Activated effector memory CD4-positive, alpha-beta T cell treated with Interleukin-2 at 50 U/mL for 16 hours (primary cell): ENCODE measurements around the gene PSMB11.
A peak's percentile ranks its signal among the peaks of the same experiment; 100 is the strongest.

Source experiments
- DNase-seq: peaks from one replicate; pipeline ENCODE4 v3.0.0-alpha.2; 2020

PSMB11 gene

DNA sequence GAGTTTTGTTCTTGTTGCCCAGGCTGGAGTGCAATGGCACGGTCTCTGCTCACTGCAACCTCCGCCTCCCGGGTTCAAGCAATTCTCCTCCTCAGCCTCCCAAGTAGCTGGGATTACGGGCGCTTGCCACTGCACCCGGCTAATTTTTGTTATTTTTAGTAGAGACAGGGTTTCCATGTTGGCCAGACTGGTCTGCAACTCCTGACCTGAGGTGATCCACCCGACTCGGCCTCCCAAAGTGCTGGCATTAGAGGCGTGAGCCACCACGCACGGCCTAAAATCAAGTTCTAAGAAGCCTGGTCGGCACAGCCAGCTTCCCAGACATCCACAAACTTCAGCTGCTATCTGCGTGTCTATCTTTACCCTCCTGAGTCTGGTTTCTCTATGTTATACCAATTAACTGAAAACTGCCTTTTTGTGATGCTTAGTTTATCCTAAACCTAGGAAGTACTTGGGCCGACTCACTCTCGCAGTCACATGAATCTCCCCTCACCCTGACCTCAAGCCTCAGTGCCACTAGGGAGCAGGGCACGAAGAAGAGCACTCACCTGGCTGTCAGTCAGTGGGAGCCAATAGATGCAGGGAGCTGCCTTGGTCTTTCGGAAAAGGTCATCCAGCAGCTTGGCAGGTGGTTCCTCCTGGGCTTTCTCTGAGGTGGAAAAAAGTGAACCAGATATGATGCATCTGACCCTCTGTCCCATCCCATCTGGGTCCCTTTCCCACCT, 18.7 kb downstream of the PSMB11 start:
- no peak for DNase-seq

DNA sequence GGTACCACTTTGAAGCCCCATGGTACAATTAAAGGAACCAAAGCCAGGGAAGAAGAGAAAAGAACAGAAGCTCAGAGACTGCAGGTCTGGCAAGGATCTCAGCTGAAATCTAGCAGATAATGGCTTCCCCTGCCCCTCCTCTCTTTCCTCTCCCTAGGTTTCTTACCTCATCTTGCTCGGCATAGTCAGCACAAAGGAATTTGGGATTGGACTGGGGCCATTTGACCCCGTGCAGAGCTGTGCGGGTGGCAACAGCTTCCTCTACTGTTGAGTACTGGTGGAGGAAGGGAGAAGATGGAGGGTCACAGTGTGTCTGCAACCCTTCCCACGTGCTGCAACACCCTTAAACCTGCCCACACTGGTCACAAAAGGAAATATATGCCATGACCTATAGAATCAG, 20.0 kb downstream of the PSMB11 start:
- DNase-seq, result no peak

DNA sequence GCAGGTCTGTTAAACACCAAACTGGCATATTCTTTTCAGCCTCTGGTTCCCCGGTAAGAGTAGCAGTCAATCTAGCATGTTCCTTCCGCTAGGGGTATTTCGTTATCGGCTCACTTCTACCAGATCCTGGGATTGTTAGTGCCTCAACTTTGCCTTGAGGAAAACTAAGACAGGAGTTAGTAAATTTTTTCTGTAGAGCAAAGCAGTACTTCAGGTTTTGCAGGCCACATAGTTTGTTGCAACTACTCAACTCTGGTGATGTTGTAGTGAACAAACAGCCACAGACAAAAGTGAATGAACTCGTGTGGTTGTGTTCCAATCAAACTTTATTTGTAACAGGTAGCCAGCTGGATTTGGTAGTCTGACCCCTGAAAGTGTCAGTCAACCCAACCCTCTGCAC, 21.6 kb downstream of the PSMB11 start:
- no peak for DNase-seq

DNA sequence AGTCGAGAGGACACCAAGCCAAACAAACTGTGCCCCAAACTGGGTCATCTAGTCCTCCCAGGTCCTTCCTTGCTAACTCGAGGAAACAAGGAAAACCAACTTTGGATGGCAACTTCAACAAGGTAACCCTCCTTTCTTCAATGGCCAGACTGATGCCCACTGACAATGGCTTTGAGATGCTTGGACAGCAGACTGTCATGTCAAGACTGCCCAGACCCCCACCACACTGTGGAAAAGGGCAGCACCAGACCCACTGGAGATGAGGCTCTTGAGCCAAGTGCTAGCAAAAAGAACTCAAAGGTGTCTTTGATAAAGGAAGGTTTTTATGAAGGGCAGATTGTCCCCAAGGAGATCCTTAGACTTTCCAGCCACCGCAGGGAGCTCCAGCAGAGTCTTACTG, 24.4 kb downstream of the PSMB11 start:
- no peak for DNase-seq

GRCh38 chr14:23066855-23067744, 25.1 kb downstream of the PSMB11 start:
- no peak for DNase-seq

DNA sequence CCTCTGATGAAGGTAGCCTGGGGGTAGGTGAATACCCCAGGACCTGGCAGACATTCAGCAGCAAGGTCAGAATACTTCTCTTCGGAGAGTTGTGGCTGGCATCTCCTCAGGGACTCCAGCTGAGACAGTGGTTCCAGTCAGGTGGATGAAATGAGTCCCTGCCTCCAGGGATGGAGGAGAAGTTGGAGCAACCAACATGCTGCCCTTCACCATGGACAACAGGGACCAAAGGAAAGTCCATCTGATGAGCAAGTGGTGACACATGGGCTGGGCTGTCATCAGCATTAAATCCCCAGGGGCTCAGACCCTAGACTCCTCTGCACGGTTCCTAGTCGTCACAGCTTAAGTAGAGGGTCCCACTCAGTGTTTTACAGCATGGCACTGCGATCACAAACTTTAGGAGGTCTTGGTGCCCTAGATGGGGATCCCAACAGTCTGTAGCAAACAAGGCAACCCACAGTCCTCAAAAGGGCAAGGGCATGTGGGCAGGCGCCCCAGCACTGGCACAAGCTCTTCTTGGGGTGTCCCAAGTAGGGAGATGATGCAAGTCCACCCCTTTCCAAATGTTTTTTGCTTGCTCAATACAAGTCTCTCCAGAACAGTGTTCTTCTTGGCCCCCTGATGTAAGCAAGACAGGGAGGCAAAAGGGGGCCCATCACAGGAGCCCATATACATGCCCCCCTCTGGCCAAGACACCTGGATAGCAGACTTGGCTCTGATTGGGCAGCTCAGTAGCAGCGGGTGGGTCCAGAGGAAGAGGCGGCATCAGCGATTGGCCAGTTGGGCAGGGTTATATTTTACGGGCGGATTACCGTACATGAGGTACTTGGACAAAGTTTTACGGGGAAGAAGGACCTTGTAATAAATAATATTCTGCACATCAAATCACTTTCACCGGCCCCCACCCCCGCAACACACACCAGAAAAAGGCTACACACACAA, 26.1 kb downstream of the PSMB11 start:
- DNase-seq, result no peak

- peak; percentile 54 for DNase-seq
Measured at GRCh38 chr14:23068789-23069412, 26.9 kb downstream of the PSMB11 start.

- no peak for DNase-seq
Measured at GRCh38 chr14:23069413-23069806, 27.4 kb downstream of the PSMB11 start.

DNA sequence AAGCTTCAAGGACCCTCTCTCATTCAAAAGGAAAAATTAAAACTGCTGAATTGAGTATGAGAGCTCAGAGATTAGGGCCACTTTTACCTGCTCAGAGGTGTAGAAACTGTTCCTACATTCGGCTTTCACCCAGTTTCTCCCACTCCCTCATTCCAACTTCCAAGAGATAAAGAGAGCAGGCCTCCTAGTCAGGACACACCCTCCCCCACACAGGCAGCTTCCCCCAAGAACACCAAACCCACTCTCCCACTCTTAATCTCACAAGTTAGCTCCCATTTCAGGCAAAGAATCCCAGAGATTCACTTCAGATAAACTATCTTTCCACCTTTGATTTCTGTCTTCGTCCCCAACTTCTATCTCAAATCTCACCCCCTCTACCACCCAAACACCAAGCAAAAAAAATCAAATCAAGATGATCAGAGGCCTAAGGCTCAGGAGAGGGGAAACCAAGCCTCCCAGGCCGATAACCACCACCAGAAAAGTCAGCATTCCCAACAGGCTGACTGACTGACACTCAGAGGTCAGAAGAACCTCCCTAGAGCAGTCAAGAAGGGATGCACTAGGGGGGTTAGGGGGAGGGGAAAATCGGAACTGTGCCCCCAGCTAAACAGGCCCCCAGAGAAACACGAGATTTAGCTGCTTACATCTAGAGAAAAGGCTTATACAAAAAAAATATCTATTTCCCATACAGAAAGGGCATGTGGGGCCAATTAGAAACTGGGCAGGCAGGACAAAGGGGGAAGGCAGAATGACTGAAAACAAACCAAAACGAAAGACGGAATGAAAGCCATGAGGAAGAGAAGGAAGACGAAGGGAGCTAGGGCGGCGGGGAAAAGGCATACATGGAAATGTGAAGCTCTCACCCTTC, 28.5 kb downstream of the PSMB11 start:
- no peak for DNase-seq

GRCh38 chr14:23071244-23071920, 29.4 kb downstream of the PSMB11 start:
- peak; percentile 67 for DNase-seq

GRCh38 chr14:23071921-23072539, 30.0 kb downstream of the PSMB11 start:
- no peak for DNase-seq

DNA sequence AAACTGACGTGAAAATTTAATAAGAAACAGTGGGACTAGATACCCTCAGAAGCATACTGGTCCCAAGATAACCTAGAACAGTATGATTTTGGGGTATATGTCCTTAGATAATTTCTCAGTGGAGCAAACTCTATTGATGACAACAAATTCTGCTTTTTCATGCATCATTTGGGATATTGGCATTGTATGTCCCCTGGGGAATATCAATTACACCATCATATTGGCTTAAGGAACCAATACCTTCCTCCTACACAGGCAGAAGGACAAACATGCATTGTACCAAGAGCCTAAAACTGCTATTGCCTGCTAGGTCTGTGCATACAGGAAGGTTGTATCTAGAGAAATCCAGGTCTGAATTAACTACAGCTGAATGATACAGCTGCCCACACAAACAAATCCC, 32.9 kb downstream of the PSMB11 start:
- DNase-seq, result no peak

DNA sequence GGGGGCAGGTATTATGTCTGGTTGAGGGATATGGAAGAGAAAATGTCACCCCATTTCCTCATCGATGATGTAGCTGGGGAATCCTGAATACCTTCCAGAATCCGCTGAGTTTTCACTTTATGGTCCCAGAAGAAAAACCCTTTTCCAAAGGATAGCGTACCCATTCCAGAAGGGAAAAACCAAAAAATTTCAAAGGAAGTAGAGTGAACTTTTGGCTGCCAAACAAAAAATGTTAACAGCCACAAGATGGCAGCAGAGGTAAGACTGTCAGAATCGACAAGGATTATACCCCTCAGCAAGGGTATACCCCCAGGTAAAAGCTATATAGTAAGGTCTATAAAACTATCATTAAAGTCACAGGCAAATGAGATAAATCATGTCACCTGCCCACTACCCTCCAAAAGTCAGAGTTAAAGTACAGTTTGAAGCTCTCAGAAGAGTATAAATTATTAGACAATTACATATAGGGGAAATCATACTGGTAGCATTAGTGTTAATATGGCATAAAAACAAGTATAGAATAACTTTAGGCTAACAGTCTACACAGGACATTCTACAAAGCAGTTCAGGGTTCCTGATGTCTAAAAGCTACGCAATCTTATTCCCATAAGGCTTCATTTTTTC, 34.9 kb downstream of the PSMB11 start:
- DNase-seq, result no peak

DNA sequence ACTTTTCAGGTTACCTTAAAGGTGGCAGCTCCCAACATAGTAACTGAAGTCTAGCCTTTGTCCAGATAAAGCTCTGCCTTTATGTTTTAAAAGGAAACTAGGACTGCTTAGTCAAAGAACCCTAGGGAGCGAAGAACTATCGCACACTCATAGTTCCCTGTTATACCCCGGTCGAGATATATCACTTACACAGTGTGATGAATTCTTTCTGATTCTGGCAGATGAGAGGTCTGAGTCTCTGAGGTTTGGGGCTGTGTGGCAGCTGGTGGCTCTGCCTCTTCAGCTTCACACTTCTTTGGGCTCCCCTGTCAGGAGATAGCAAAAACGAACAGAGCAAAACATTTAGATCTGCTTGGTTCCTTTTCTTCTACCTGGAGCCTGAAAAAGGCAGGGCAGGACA, 36.0 kb downstream of the PSMB11 start:
- DNase-seq, result no peak

GRCh38 chr14:23078692-23079116, 36.7 kb downstream of the PSMB11 start:
- no peak for DNase-seq

GRCh38 chr14:23079716-23080115, 37.7 kb downstream of the PSMB11 start:
- DNase-seq, result no peak

GRCh38 chr14:23080474-23080873, 38.5 kb downstream of the PSMB11 start:
- DNase-seq, result no peak

DNA sequence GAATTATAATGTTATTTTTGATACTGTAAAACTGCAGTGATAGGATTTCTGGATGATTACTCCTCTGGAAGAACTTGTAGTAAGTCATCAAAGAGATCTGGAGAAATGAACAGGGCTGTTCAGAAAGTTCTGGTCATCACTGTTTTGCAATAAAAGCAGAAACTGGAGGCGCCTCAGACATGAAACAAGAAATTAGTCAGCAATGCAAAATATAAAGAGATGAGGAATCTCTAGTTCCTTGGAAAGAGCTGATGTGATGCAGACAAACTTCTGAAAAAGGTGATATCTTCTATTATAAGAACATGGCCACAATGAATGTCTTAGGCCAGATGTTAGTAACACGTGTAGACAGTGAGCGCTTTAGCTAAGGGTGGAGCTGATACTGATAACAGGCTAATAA, 43.4 kb downstream of the PSMB11 start:
- no peak for DNase-seq

DNA sequence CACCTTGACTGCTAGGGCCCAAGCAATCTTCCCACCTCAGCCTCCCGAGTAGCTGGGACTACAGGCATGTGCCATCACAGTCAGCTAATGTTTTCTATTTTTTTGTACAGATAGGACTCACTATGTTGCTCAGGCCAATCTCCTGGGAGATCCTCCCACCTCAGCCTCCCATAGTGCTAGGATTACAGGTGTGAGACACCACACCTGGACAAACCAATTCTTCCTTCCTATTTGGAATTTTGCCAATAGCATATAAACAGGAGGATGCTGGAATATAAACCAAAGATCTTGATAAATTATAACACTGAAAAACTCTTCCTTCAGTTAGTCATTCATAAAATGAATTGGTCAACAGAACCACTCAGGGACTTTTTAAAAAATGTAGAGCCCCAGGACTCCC, 44.6 kb downstream of the PSMB11 start:
- DNase-seq, result no peak
